NB4 (cell line): ENCODE results near the gene LTB4R2.

Experiments
- DNase-seq: peaks from one replicate; pipeline ENCODE4 v3.0.0; 2010; ENCODE audit warnings: low read depth
- H3K4me3 ChIP-seq: one replicate; pipeline ENCODE4 v1.5.1; 2011; ENCODE audit warnings: mild to moderate bottlenecking, low read depth, low read length, moderate library complexity
- MAX ChIP-seq: IDR thresholded peaks from 2 replicates; pipeline ENCODE4 v1.6.1; 2011; ENCODE audit warnings: low read depth, low read length
- MYC ChIP-seq: IDR thresholded peaks from 2 replicates; pipeline ENCODE4 v1.6.1; 2011; ENCODE audit warnings: low read depth, low read length
- POLR2A ChIP-seq: IDR thresholded peaks from 2 replicates; pipeline ENCODE4 v1.6.1; 2011; ENCODE audit warnings: mild to moderate bottlenecking; ENCODE audit not compliant: insufficient read length; ENCODE audit errors: extremely low read depth
- TF ChIP-seq, protein P1 (sequence below): IDR thresholded peaks from one replicate; pipeline ENCODE4 v1.5.1; 2012; ENCODE audit warnings: low read depth, low read length

The LTB4R2 gene

GRCh38 chr14:24355009-24355408, 45.1 kb downstream of the LTB4R2 start:
- H3K4me3 ChIP-seq, result no peak overlapping the region
- no peak for DNase-seq
- no peak for TF ChIP-seq MAX
- TF ChIP-seq, protein P1, sequence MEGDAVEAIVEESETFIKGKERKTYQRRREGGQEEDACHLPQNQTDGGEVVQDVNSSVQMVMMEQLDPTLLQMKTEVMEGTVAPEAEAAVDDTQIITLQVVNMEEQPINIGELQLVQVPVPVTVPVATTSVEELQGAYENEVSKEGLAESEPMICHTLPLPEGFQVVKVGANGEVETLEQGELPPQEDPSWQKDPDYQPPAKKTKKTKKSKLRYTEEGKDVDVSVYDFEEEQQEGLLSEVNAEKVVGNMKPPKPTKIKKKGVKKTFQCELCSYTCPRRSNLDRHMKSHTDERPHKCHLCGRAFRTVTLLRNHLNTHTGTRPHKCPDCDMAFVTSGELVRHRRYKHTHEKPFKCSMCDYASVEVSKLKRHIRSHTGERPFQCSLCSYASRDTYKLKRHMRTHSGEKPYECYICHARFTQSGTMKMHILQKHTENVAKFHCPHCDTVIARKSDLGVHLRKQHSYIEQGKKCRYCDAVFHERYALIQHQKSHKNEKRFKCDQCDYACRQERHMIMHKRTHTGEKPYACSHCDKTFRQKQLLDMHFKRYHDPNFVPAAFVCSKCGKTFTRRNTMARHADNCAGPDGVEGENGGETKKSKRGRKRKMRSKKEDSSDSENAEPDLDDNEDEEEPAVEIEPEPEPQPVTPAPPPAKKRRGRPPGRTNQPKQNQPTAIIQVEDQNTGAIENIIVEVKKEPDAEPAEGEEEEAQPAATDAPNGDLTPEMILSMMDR, result no peak
- TF ChIP-seq MYC, result no peak
- TF ChIP-seq POLR2A, result no peak

DNA sequence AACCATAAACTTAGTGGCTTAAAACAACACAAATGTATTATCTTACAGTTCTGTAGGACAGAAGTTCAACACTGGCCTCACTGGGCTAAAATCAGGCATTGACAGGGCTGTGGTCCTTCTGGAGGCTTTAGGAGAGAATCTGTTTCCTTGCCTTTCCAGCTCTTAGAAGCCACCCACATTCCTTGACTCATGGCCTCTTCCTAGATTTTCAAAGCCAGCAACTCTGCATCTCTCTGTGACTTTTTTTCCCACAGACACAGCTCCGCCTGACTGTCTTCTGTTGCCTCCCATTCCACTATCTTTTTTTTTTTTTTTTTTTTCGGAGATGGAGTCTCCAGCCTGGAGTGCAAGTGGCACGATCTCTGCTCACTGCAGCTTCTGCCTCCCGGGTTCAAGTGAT, 46.3 kb downstream of the LTB4R2 start:
- TF ChIP-seq, protein P1, result no peak
- TF ChIP-seq POLR2A, result no peak
- H3K4me3 ChIP-seq, result no peak overlapping the region
- DNase-seq, result no peak

- TF ChIP-seq MYC (no peak), MAX (no peak), POLR2A (no peak)
- TF ChIP-seq, protein P1, result no peak
- no peak overlapping the region for H3K4me3 ChIP-seq
- no peak for DNase-seq
Observed at GRCh38 chr14:24360281-24360680, 50.3 kb downstream of the LTB4R2 start.

GRCh38 chr14:24361326-24361725, 51.4 kb downstream of the LTB4R2 start:
- no peak for TF ChIP-seq MAX
- TF ChIP-seq, protein P1, result no peak
- TF ChIP-seq MYC, result no peak
- no peak for TF ChIP-seq POLR2A
- DNase-seq, result no peak
- H3K4me3 ChIP-seq, result no peak overlapping the region
